GM21723 (cell line): Measurements from ENCODE around the gene SLC9A8.
"Not testable (repeated sequence)": the region's sequence is repeated elsewhere in the genome, so short reads cannot be mapped to it uniquely, and the experiment has no call there.

Source experiments
- ATAC-seq: cut with Tn5 transposase; IDR thresholded peaks from one replicate; pipeline ENCODE4 v1.9.1; 2021; ENCODE audit warnings: mild to moderate bottlenecking, moderate library complexity; ENCODE audit not compliant: unreplicated experiment

SLC9A8 gene

DNA sequence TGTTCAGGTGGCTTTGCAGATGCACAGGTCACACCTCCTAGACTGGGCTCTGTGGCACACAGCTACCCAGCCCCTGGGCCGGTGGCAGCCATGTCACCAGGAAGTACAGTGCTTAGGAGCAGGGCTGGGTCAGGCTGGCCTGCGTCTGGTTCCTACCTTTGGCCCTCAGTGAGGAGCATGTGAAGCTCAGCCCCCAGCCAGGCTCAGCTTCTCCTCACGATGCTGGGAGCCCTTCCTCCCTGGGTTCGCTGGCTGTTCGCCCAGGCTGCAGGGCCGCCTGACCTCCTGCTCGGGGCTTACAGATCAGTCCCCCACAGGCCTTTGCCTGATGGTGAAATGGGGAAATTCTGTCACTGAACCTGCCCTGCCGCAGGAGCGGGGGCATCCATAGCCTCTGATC is 79.6 kb downstream of the SLC9A8 start:
- ATAC-seq: no peak

DNA sequence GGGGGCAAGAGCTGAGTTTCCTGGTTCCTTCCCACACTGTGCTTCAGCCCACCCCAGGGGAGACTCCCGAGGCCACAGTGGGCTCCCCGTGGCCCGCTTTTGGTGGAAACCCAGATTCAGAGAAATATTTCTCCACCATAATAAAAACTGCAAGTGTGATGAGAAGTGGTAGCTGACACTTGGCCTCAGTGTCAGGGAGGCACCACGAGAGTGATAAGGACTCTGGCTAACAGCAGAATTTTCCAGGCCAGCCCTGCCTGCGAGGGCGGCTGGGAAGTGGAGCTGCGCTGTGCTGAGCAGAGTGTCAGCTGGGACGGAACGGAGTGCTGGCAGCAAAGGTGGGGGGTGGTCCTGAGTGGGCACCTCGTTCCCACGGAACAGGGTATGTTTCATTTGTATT is 80.2 kb downstream of the SLC9A8 start:
- ATAC-seq: no peak

DNA sequence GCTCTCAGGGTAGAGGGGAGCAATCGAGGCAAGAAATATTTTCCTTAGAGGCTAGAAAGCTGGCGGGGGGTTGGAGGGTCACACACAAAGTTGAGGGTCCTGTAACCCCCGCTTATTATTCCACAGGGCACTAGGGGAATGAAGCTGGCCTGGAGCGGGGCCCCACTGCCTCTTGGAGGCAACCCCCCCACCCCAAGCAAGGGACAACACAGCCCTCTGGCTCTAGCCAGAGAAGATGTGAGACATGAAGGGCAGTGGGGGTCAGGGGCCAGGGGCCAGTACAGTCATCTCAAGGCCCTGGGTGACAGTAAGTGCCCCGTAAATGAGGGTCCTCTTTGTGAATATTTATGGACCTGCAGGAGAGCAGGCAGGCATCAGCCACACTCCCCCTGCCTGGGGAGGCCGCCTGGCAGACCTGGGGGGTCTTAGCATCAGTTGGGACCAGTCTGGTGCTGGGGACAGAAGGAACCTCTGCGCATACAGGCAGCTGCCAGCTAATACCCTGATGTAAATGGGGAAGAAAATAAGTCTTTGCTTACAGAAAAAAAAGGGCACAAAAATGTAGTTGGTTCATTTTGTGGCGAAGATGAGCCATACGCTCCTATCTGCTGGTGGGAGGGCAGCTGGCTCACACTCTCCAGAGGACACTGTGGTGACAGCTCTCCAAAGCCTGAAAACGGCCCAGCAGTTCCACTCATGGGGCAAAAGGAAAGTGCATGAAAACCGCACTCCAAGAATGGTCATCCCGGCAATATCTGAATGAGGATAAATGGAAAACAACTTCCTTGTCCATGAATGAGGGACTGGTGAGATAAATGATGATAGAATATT is 80.8 kb downstream of the SLC9A8 start:
- ATAC-seq: no peak

DNA sequence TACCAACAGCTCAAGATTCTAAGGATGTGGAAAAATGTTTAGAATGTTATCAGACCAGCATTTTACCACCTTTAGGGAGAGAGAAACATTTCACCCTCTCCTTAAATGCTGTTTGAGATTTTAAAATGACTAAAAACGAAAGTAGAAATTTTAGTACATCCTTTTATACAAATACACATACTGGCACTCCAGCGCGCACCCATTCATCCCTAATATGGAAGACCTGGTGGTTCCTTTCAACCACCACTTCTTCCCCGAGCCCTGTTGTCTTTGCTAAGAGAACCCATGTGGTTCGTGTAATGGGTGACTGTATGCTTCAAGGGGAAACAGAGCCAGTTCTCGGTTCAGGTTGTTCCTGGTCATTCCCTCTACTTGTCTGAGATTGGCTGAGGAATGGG is 81.4 kb downstream of the SLC9A8 start:
- no peak for ATAC-seq

GRCh38 chr20:49895474-49896093 is 83.0 kb downstream of the SLC9A8 start:
- ATAC-seq: not testable (repeated sequence)

DNA sequence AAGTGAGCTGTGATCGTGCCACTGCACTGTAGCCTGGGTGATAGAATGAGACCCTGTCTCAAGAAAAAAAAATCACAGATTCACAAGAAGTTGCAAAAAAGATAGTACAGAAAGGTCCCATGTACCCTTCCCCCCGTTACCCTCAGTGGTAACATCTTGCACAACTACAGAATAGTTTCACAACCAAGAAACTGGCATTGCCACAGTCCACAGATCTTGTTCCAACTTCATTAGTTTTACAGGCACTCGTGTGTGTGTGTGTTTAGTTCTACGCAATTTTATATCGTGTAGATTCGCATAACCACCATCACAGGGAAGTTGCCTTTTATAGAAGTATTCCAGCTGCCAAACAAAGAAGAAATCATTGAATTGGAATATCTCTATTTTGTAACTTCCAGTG is 83.6 kb downstream of the SLC9A8 start:
- ATAC-seq: no peak

DNA sequence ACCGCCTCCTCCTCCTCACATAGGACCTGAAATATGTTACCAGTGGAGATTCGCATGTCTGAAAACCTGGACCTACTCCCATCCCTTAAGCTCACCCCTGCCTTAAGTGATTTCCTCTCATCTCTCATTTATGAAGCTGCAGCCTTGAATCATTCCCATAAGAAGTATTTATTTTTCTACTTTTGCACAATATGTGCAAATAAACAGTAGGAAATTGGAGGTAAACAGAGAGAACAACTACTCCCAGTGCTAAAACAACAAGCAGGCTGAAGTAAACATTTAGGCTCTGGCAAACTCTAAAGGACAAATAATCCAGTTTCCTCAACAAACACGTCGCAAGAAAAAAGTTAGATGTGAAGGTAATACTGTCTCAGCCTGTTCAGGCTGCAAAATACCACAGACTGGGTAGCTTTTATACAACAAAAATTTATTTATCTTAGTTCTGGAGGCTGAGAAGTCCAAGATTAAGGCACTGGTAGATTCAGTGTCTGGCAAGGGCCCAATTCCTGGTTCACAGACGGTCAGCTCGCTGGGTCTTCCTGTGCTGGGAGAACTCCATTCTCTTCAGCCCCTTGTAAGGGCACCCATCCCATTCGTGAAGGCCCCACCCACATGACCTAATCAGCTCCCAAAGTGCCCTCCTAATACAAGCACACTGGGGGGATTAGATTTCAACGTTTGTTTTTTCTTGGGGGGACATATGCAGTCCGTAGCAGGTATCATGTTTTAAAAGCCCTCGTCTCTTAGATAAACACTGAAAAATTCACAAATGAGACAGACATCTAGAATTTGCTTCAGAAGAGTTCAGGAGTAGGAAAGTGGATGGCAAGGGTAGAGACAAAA is 87.1 kb downstream of the SLC9A8 start:
- no peak for ATAC-seq

GRCh38 chr20:49901588-49901987 is 89.0 kb downstream of the SLC9A8 start:
- no peak for ATAC-seq

- no peak for ATAC-seq
Observed at GRCh38 chr20:49904440-49905214, 92.0 kb downstream of the SLC9A8 start.

DNA sequence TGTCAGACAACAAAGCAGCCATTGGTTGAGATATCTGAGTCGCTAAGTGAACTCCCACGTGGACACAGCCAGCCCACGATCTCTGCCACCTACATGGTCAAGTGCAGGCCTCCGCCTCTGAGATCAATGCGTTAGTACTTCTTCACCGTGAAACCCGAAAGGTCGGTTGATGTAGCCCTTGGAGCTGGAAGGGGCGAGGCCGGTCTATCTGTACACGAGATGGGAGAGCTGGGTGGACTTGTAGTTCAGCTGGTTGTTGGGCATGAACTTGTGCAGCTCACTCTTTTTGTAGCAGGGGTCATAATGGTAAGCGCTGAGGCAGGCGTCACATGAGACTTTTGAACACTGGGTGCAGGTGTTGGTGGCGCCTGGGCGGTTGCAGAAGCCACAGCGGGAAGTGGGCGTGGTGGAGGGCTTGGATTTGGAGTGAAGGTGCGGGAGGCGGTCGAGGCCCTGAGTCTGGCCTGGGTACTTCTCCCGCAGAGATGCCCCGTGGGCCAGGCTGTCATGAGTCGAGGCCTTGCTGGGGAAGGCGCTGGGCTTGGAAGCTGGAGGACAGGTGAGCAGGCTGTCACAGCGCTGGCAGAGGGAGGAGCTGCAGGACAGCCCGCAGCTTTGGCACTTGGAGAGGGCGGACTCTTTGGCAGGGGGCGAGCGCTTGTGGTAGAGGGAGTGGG is 92.9 kb downstream of the SLC9A8 start:
- ATAC-seq: no peak

DNA sequence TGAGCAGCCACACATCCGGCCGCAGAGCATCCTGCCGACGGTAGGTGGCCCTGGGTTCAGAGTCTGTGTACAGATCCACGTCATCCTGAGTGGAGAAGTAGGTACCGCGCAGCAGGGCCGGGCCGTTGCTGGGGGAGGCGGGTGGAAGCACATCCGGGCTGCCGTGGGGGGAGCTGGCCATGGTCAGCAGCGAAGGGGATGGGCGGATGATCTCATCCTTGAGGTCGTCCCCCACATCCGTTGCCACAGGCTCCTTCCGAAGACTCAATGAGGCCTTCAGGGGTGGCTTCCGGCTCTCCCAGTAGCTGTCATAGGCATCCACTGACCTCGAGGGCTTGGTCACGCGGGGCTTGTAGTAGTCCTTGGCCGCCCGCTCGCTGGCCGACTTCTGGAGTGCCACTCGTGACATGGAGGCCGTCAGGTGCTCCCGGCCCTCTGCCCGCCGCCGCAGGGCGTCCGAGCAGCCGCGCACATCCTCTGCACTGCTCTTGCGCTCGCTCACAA is 93.5 kb downstream of the SLC9A8 start:
- no peak for ATAC-seq

GRCh38 chr20:49906615-49907154 is 94.1 kb downstream of the SLC9A8 start:
- ATAC-seq: no peak

GRCh38 chr20:49907405-49908257 is 95.0 kb downstream of the SLC9A8 start:
- ATAC-seq: no peak

GRCh38 chr20:49908258-49908565 is 95.6 kb downstream of the SLC9A8 start:
- ATAC-seq: no peak

DNA sequence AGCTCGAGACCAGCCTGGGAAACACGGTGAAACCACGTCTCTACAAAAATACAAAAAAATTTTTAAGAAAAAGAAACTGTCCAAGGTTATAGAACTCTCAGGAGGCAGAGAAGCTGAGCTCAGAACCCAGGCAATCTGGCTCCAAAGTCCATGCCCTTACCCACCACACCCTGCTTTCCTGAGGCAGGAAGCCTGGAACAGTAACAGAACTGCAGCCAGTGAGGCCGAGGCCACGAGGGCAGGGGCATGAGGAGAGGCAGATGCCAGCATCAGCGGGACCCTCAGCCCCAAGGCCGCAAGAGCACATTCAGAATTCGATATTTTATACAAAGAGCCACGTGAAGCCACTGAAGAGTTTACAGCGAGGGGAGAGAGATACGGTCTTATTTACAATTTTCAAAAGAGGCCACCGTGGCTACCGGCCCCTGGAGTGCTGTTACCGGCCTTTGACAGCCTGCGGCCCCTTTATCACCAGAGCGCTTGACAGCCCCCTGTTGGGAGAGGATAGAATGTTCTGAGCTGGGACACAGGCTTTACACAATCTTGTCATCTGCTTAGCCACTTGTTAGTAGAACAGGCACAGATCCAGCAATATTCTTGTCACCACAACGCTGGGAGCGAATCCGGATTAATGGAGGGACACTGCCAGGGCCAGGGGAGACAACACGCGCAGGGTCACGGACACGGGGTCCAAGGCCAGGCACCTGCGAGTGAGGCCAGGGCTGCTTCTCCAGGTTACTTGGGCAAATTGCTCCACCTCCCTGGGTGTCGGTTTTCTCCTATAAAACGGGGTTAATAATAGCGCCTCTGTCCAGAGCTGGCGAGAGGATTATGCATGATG is 97.1 kb downstream of the SLC9A8 start:
- no peak for ATAC-seq

DNA sequence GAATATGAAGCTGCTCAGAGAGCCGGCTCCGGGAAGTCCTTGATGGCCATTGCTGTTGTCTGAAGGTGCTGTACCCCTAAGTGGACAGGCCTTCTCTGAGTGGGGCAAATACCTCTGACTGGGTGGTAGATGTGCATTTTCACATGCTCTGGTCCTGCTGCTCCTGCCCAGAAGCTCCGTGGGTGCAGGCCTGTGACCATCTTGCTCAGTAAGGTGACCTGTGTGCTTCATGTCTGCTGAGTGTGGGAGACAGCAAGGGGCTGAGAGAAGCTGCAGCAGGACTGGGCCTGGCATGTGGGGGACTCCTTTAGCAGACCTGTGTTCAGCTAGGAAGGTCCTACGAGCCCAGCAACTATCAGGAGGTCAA is 97.7 kb downstream of the SLC9A8 start:
- ATAC-seq: no peak

GRCh38 chr20:49913399-49914047 is 100.9 kb downstream of the SLC9A8 start:
- ATAC-seq: no peak
